Epithelial cell of esophagus (primary cell): ENCODE data around the gene SF1.

Source experiments
- DNase-seq: peaks from one replicate; pipeline ENCODE4 v3.0.0; 2010; ENCODE audit warnings: low read depth
- H3K4me3 ChIP-seq: 2 replicates; pipeline ENCODE4 v1.5.1; 2011; ENCODE audit warnings: mild to moderate bottlenecking, low read length, control low read depth
- CTCF ChIP-seq: IDR thresholded peaks from 2 replicates; pipeline ENCODE4 v1.5.1; 2011; ENCODE audit warnings: low read depth, mild to moderate bottlenecking, low read length, control low read depth, inconsistent platforms; ENCODE audit not compliant: insufficient read depth; ENCODE audit errors: missing control alignments

Gene SF1

GRCh38 chr11:64788321-64789215 lies 10.2 kb upstream of the SF1 start:
- DNase-seq: no peak
- no peak overlapping the region for H3K4me3 ChIP-seq
- no peak for TF ChIP-seq CTCF

DNA sequence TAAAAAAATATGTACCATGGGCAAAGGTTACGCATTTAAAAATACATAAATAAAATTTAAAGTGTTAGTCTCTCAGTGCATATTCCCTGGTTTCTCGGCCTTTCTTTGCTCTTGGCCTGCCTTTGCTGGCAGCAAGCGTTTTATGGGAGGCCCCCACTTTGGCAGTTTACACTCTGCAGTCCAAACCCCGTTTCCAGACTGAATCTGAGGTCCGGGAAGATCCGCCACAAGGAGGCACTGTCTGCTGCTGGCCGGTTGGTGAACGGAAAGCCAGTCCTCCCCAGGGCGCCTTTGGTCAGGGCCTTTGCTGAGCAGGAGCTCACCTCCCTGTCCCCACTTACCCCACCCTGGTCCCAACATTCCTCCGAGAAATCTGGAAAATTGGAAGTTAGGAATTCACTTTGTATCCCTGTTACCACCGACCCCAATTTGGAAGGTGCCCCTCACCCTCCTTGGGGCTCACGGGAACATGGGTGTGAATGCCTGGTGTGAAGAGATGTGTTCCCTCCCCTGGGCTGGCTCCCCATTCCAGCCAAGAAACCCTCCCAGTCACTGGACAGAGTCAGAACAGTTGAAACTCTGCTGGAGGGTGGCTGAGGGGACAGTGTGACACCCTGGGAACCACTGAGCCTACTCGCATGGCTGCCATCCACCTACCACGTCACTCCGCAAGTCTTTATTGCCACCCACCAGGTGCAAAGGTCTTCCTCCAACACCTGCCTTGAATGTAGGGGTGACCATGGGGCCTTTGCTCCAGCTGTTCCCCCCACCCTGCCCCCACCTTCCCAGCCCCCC lies 9.4 kb upstream of the SF1 start:
- no peak overlapping the region for H3K4me3 ChIP-seq
- peak; percentile 64 for DNase-seq
- TF ChIP-seq CTCF: peak; percentile 85

DNA sequence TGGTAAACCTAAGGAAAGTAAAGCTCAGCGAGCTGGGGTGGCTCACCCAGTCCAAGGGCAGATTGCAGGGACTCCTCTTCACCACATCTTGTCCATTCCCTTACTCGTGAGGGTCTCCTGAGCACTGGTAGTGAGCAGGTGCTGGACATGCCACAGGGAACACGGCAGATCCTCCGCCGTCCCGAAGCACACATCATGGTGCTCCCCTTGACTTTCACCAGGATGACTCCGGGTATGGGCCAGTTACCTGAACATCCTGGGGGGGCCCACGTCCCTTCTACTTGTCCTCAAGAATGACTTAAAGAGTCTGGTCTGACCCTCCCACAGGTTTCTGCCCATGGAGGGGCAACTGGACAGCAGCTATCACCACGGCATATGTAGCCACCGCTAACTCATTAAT lies 8.0 kb upstream of the SF1 start:
- no peak for TF ChIP-seq CTCF
- no peak overlapping the region for H3K4me3 ChIP-seq
- no peak for DNase-seq

DNA sequence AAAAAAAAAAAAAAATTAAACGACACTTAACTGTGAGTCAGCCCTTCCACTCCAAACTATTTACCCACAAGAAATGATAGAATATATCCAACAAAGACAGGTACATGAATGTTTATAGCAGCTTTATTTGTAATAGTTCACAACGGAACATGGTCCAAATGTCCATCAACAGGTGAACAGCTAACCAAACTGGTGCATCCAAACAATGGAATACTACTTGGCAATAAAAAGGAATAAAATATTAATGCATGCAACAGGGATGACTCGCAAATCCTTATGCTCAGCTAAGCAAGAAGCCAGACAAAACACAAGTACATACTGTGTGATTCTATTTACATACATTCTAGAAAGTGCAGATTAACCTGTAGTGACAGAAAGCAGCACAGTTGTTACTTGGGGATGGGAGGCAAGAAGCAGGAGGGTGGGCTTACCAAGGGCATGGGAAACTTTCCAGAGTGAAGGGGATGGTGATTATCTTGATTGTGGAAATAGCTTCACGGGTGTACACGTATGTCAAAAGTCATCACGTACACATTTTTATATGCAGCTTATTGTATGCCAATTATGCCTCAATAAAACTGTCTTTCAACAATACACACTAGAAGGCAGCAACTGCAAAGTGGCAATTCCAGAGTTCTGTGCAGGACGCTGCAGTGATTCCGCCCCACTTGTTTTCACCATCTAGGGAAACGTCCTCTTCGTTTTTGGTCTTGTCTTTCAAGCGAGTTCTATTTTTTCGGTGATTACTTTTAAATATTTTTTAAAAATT lies 6.7 kb upstream of the SF1 start:
- TF ChIP-seq CTCF: no peak
- no peak overlapping the region for H3K4me3 ChIP-seq
- DNase-seq: no peak

DNA sequence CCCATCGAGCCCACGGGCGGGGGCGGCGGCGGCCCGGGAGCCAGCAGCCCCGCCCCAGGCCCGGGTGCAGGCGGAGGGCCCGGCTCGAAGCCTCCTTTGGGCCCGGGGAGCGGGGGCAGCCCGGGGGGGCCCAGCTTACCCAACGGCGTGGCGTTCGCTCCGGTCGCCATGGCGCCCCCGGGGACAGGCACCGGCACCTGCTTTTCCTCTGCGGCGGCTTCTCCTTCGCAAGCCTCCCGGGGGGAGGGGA lies 194 bp downstream of the SF1 start:
- no peak for TF ChIP-seq CTCF
- DNase-seq: no peak
- peak overlapping the region; percentile 59 for H3K4me3 ChIP-seq

- DNase-seq: peak; percentile 82
- TF ChIP-seq CTCF: no peak
- H3K4me3 ChIP-seq: peak overlapping the region; percentile 85
Observed at GRCh38 chr11:64777449-64778222, 706 bp downstream of the SF1 start.
